Glutamatergic neuron (in vitro differentiated cells): Measurements from ENCODE around the gene RAB3C. TPM values are rescaled to one million over a fixed set of nuclear protein-coding genes. Genes with fewer than 3 reads are reported as not detected.
"Not testable (repeated sequence)": the region's sequence is repeated elsewhere in the genome, so short reads cannot be mapped to it uniquely, and the experiment has no call there.

Experiments used
- DNase-seq: peaks from one replicate; pipeline ENCODE4 v3.0.0; 2022
- H3K27ac Mint-ChIP-seq: one replicate; pipeline ENCODE4 v1.8.0; 2020; ENCODE audit warnings: mild to moderate bottlenecking, mixed read lengths, inconsistent platforms; ENCODE audit not compliant: unreplicated experiment
- H3K27me3 Mint-ChIP-seq: one replicate; pipeline ENCODE4 v1.8.0; 2020; ENCODE audit warnings: mild to moderate bottlenecking, moderate library complexity, mixed read lengths, inconsistent platforms; ENCODE audit not compliant: unreplicated experiment
- H3K36me3 Mint-ChIP-seq: one replicate; pipeline ENCODE4 v1.8.0; 2020; ENCODE audit warnings: mild to moderate bottlenecking, mixed read lengths, inconsistent platforms; ENCODE audit not compliant: unreplicated experiment
- H3K4me1 Mint-ChIP-seq: one replicate; pipeline ENCODE4 v1.8.0; 2020; ENCODE audit warnings: mild to moderate bottlenecking, low read depth, mixed read lengths, inconsistent platforms; ENCODE audit not compliant: unreplicated experiment
- H3K4me3 Mint-ChIP-seq: one replicate; pipeline ENCODE4 v1.8.0; 2020; ENCODE audit warnings: mild to moderate bottlenecking, mixed read lengths, inconsistent platforms; ENCODE audit not compliant: unreplicated experiment
- H3K9me3 Mint-ChIP-seq: one replicate; pipeline ENCODE4 v1.8.0; 2020; ENCODE audit warnings: mild to moderate bottlenecking, moderate library complexity, mixed read lengths, inconsistent platforms; ENCODE audit not compliant: unreplicated experiment
- CTCF ChIP-seq: fragments of 200-600 bp; sonication (generic); IDR thresholded peaks from one replicate; pipeline ENCODE4 v1.5.0; 2021; ENCODE audit not compliant: partially characterized antibody, unreplicated experiment
- total RNA-seq: library from RNA; stranded (reverse); fragmentation: NEBNext Ultra II Directional; extraction: Animal tissue kit (Norgen Biotek cat#: 25700); gene quantifications from one replicate; pipeline ENCODE4 v1.2.1, GENCODE V29; 2021; ENCODE audit not compliant: unreplicated experiment

RAB3C gene
- total RNA-seq, 1 donor from 2014 or later = 36.2 TPM

DNA sequence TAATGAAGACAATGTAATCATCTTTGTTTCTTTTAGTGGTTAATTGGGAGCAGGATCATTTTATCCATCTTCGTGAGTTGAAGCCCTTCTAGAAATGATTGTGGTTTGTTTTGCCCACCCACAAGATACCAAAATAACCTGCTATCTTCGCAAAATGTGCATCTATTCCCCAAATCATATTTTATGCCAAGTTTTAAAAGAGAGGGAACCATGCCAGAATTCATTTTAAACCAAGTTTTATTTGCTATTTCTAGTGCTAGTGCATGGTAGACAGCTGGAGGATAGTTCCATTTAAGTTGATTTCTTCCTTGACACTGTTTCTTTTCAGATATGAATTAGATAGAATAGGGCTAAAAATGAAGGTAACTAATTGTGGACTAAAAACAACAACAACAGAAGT lies 104.2 kb downstream of the RAB3C start:
- no peak for DNase-seq
- H3K27ac Mint-ChIP-seq = no peak overlapping the region
- H3K9me3 Mint-ChIP-seq = no peaks in the 10 kb centered on the region
- no peak overlapping the region for H3K4me3 Mint-ChIP-seq
- H3K4me1 Mint-ChIP-seq = no peaks in the 10 kb centered on the region
- no peaks in the 10 kb centered on the region for H3K27me3 Mint-ChIP-seq
- no peak for TF ChIP-seq CTCF
- no peaks in the 10 kb centered on the region for H3K36me3 Mint-ChIP-seq

DNA sequence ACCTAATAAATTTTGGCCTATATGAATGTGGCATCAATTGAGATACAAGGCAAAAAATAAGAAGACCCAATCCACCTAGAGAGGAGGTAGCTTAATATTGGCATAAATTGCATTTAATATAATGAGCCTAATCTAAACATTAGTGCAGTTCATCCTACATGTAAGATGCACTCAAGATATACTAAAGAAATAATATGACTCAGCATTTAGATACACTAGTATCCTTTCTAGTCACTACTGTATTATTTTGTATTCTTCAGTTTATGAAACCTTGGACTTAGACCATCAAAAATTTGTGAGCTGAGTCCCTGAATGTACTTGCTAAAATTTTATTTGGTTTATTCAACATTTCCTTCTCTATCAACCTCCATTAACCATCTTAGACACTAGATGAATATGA lies 104.7 kb downstream of the RAB3C start:
- DNase-seq = no peak
- TF ChIP-seq CTCF = no peak
- Mint-ChIP-seq H3K4me3 (no peak overlapping the region), H3K4me1 (no peaks in the 10 kb centered on the region), H3K9me3 (no peaks in the 10 kb centered on the region), H3K27me3 (no peaks in the 10 kb centered on the region), H3K36me3 (no peaks in the 10 kb centered on the region), H3K27ac (no peak overlapping the region)

DNA sequence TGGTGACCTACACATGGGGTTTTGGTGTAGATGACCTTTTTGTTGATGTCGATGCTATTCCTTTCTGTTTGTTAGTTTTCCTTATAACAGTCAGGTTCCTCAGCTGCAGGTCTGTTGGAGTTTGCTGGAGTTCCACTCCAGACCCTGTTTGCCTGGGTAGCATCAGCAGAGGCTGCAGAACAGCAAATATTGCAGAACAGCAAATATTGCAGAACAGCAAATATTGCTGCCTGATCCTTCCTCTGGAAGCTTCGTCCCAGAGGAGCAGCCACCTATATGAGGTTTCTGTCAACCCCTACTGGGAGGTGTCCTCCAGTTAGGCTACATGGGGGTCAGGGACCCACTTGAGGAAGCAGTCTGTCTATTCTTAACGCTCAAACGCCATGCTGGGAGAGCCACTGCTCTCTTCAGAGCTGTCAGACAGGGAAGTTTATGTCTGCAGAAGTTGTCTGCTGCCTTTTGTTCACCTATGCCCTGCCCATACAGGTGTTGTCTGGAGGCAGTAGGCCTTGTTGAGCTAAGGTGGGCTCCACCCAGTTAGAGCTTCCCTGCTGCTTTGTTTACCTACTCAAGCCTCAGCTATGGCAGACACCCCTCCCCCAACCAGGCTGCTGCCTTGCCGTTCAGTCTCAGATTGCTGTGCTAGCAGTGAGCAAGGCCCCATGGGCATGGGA lies 116.3 kb downstream of the RAB3C start:
- not testable (repeated sequence) for DNase-seq, H3K4me1 Mint-ChIP-seq, H3K27ac Mint-ChIP-seq, H3K4me3 Mint-ChIP-seq, H3K27me3 Mint-ChIP-seq
- Mint-ChIP-seq H3K9me3 (peaks cover 14% of the 10 kb centered on the region), H3K36me3 (peaks cover 15% of the 10 kb centered on the region)

- peaks cover 14% of the 10 kb centered on the region for H3K9me3 Mint-ChIP-seq
Measured at GRCh38 chr5:58699762-58700118, 116.9 kb downstream of the RAB3C start.

DNA sequence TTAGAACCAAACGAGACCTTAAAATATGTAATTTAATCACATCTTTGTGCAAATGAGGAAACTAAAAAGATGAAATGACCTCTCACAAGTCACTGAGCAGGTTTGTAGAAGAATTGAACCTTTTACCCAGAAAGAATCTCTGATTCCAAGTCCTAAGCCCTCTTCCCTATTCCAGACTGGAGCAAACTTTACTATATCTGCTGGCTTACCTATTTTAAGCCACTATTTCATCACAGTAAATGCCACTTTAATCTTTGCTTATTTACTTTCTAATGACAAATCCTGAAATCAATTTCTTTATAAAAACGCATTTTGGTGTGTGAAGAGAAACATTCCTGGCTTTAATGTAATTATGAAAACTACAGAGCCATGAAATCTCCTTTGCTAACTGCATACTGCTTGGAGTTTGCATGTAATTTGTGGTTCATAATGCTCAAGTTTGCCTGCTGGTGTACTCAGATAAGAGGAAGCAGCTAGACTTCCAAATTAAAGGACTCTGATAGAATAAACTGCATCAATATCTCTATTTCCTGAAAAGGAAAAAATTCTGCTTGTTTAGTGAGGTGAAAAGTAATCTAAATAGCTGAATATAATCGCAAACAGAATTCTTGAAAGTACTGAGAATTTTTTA lies 121.2 kb downstream of the RAB3C start:
- H3K4me1 Mint-ChIP-seq = no peaks in the 10 kb centered on the region
- H3K27me3 Mint-ChIP-seq = no peaks in the 10 kb centered on the region
- H3K4me3 Mint-ChIP-seq = no peak overlapping the region
- no peak for TF ChIP-seq CTCF
- H3K9me3 Mint-ChIP-seq = peaks cover 4% of the 10 kb centered on the region
- H3K27ac Mint-ChIP-seq = no peak overlapping the region
- peaks cover 6% of the 10 kb centered on the region for H3K36me3 Mint-ChIP-seq
- no peak for DNase-seq

More at GRCh38 chr5:58699762-58700118, 116.9 kb downstream of the RAB3C start:
- Mint-ChIP-seq H3K4me1 (no peaks in the 10 kb centered on the region), H3K36me3 (peaks cover 15% of the 10 kb centered on the region), H3K4me3 (no peak overlapping the region), H3K27ac (no peak overlapping the region), H3K27me3 (no peaks in the 10 kb centered on the region)
- no peak for TF ChIP-seq CTCF
- no peak for DNase-seq
